ENCODE measurements around the gene OXER1.

DNA sequence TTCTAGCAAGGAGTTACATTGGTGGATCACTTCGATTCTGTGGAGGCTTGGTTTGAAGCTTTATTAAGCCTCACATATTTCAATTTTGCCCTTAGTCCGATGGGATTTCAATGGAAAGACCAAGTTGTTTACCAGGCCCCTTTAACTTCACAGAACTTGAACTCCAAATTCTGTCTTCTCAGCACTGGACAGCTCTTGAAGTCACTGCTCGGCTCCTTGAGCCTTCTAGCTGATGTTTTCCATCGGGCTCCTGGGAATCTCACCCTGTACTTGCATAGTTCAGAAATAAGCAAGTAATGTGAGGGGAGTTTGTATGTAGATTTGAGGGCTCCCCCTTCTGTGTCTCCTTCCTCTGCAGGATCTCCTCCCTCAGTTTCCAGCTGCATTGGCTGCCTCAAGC, 15.1 kb downstream of the OXER1 start:
- TF ChIP-seq, protein P1, sequence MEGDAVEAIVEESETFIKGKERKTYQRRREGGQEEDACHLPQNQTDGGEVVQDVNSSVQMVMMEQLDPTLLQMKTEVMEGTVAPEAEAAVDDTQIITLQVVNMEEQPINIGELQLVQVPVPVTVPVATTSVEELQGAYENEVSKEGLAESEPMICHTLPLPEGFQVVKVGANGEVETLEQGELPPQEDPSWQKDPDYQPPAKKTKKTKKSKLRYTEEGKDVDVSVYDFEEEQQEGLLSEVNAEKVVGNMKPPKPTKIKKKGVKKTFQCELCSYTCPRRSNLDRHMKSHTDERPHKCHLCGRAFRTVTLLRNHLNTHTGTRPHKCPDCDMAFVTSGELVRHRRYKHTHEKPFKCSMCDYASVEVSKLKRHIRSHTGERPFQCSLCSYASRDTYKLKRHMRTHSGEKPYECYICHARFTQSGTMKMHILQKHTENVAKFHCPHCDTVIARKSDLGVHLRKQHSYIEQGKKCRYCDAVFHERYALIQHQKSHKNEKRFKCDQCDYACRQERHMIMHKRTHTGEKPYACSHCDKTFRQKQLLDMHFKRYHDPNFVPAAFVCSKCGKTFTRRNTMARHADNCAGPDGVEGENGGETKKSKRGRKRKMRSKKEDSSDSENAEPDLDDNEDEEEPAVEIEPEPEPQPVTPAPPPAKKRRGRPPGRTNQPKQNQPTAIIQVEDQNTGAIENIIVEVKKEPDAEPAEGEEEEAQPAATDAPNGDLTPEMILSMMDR (IDR thresholded peaks at IDR 0.05) = no peak
- no peak for TF ChIP-seq POLR2A (IDR thresholded peaks at IDR 0.05)
